ENCODE data around the gene NNT.

Gene NNT

GRCh38 chr5:43560128-43560527 lies 42.9 kb upstream of the NNT start:
- DNase-seq (ENCODE audit: low spot score) = no peak
- TF ChIP-seq, protein P1, sequence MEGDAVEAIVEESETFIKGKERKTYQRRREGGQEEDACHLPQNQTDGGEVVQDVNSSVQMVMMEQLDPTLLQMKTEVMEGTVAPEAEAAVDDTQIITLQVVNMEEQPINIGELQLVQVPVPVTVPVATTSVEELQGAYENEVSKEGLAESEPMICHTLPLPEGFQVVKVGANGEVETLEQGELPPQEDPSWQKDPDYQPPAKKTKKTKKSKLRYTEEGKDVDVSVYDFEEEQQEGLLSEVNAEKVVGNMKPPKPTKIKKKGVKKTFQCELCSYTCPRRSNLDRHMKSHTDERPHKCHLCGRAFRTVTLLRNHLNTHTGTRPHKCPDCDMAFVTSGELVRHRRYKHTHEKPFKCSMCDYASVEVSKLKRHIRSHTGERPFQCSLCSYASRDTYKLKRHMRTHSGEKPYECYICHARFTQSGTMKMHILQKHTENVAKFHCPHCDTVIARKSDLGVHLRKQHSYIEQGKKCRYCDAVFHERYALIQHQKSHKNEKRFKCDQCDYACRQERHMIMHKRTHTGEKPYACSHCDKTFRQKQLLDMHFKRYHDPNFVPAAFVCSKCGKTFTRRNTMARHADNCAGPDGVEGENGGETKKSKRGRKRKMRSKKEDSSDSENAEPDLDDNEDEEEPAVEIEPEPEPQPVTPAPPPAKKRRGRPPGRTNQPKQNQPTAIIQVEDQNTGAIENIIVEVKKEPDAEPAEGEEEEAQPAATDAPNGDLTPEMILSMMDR (IDR thresholded peaks at IDR 0.05; ENCODE audit: extremely low read depth, insufficient read depth, missing control alignments) = no peak
- in situ Hi-C loops (cut with MboI; ENCODE audit: low pct_unique_long_range_greater_than_20kb, low sequenced_read_pairs, unreplicated experiment) = no loop called here

GRCh38 chr5:43561356-43561755 lies 41.6 kb upstream of the NNT start:
- TF ChIP-seq, protein P1 (IDR thresholded peaks at IDR 0.05; ENCODE audit: extremely low read depth, insufficient read depth, missing control alignments) = no peak
- no peak for DNase-seq (ENCODE audit: low spot score)
- in situ Hi-C loops (cut with MboI; ENCODE audit: low pct_unique_long_range_greater_than_20kb, low sequenced_read_pairs, unreplicated experiment) = no loop called here

GRCh38 chr5:43563321-43563720 lies 39.7 kb upstream of the NNT start:
- no peak for DNase-seq (ENCODE audit: low spot score)
- TF ChIP-seq, protein P1 (IDR thresholded peaks at IDR 0.05; ENCODE audit: extremely low read depth, insufficient read depth, missing control alignments) = no peak
- in situ Hi-C loops (cut with MboI; ENCODE audit: low pct_unique_long_range_greater_than_20kb, low sequenced_read_pairs, unreplicated experiment) = no loop called here

DNA sequence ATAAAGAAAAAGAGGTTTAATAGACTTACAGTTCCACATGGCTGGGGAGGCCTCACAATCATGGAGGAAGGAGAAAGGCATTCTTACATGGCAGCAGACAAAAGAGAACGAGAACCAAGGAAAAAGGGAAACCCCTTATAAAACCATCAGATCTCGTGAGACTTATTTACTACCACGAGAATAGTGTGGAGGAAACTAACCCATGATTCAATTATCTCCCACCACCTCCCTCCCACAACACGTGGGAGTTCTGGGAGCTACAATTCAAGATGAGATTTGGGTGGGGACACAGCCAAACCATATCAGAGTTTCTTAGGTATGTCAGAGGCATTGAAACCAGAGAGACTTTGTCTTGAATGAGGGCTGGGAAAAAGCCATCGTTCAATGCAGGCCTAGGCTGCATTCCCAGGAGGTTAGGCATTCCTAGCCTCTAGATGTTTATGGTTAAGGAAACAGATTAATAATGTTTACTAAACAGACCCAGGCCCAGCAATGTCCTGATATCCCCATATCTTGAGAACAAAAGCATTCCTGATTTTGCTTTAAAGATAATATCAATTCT lies 38.6 kb upstream of the NNT start:
- no peak for DNase-seq (ENCODE audit: low spot score)
- in situ Hi-C loops (cut with MboI; ENCODE audit: low pct_unique_long_range_greater_than_20kb, low sequenced_read_pairs, unreplicated experiment) = no loop called here
- TF ChIP-seq, protein P1 (IDR thresholded peaks at IDR 0.05; ENCODE audit: extremely low read depth, insufficient read depth, missing control alignments) = no peak

GRCh38 chr5:43565043-43565442 lies 37.9 kb upstream of the NNT start:
- no peak for DNase-seq (ENCODE audit: low spot score)
- TF ChIP-seq, protein P1 (IDR thresholded peaks at IDR 0.05; ENCODE audit: extremely low read depth, insufficient read depth, missing control alignments) = no peak
- in situ Hi-C loops (cut with MboI; ENCODE audit: low pct_unique_long_range_greater_than_20kb, low sequenced_read_pairs, unreplicated experiment) = no loop called here

- DNase-seq (ENCODE audit: low spot score) = no peak
- in situ Hi-C loops (cut with MboI; ENCODE audit: low pct_unique_long_range_greater_than_20kb, low sequenced_read_pairs, unreplicated experiment) = no loop called here
- TF ChIP-seq, protein P1 (IDR thresholded peaks at IDR 0.05; ENCODE audit: extremely low read depth, insufficient read depth, missing control alignments) = no peak
Observed at GRCh38 chr5:43567967-43568366, 35.0 kb upstream of the NNT start.

Data from GM13977 (cell line).